CD4-positive, alpha-beta T cell treated with Interleukin-2 at 100 ng/mL for 4 hours (primary cell): ENCODE measurements around the gene MAGI1.
"Not testable (repeated sequence)": the region's sequence is repeated elsewhere in the genome, so short reads cannot be mapped to it uniquely, and the experiment has no call there.

Experiments used
- DNase-seq: peaks from one replicate; pipeline ENCODE4 v3.0.0-alpha.2; 2020; ENCODE audit warnings: low spot score

The MAGI1 gene

GRCh38 chr3:65873869-65874268 is 164.8 kb downstream of the MAGI1 start:
- DNase-seq: no peak

GRCh38 chr3:65873028-65873427 is 165.7 kb downstream of the MAGI1 start:
- DNase-seq: no peak

- DNase-seq: no peak
These were observed 167.2 kb downstream of the MAGI1 start for GRCh38 chr3:65871305-65872141.

GRCh38 chr3:65869798-65870197 is 168.9 kb downstream of the MAGI1 start:
- DNase-seq: no peak

- no peak for DNase-seq
These were observed 171.1 kb downstream of the MAGI1 start for GRCh38 chr3:65867463-65868210.

- DNase-seq: no peak
These were observed 174.3 kb downstream of the MAGI1 start for GRCh38 chr3:65864357-65864904.

GRCh38 chr3:65861718-65862117 is 177.0 kb downstream of the MAGI1 start:
- no peak for DNase-seq

GRCh38 chr3:65859612-65860011 is 179.1 kb downstream of the MAGI1 start:
- not testable (repeated sequence) for DNase-seq

GRCh38 chr3:65858749-65859148 is 180.0 kb downstream of the MAGI1 start:
- no peak for DNase-seq

GRCh38 chr3:65857327-65857726 is 181.4 kb downstream of the MAGI1 start:
- no peak for DNase-seq

- no peak for DNase-seq
These were observed 181.8 kb downstream of the MAGI1 start for GRCh38 chr3:65856907-65857306.

- no peak for DNase-seq
These were observed 183.2 kb downstream of the MAGI1 start for GRCh38 chr3:65855370-65856100.

GRCh38 chr3:65854606-65855304 is 184.0 kb downstream of the MAGI1 start:
- DNase-seq: no peak

- no peak for DNase-seq
These were observed 186.9 kb downstream of the MAGI1 start for GRCh38 chr3:65851827-65852226.

GRCh38 chr3:65850261-65850660 is 188.5 kb downstream of the MAGI1 start:
- DNase-seq: no peak

- no peak for DNase-seq
These were observed 190.7 kb downstream of the MAGI1 start for GRCh38 chr3:65848024-65848423.

- no peak for DNase-seq
These were observed 191.8 kb downstream of the MAGI1 start for GRCh38 chr3:65846936-65847335.

GRCh38 chr3:65844370-65844769 is 194.3 kb downstream of the MAGI1 start:
- no peak for DNase-seq

GRCh38 chr3:65843732-65844131 is 195.0 kb downstream of the MAGI1 start:
- DNase-seq: no peak

GRCh38 chr3:65837604-65838003 is 201.1 kb downstream of the MAGI1 start:
- no peak for DNase-seq

GRCh38 chr3:65836047-65836446 is 202.7 kb downstream of the MAGI1 start:
- DNase-seq: no peak
